Activated effector memory CD4-positive, alpha-beta T cell treated with Interleukin-2 at 50 U/mL for 16 hours (primary cell): ENCODE measurements around the gene MRPS30.
"Not testable (repeated sequence)": the region's sequence is repeated elsewhere in the genome, so short reads cannot be mapped to it uniquely, and the experiment has no call there.

ENCODE experiments used
- DNase-seq: peaks from one replicate; pipeline ENCODE4 v3.0.0-alpha.2; 2020

The MRPS30 gene

DNA sequence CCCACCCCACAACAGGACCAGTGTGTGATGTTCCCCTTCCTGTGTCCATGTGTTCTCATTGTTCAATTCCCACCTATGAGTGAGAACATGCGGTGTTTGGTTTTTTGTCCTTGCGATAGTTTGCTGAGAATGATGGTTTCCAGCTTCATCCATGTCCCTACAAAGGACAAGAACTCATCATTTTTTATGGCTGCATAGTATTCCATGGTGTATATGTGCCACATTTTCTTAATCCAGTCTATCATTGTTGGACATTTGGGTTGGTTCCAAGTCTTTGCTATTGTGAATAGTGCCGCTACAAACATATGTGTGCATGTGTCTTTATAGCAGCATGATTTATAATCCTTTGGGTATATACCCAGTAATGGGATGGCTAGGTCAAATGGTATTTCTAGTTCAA, 15.9 kb downstream of the MRPS30 start:
- DNase-seq = not testable (repeated sequence)

DNA sequence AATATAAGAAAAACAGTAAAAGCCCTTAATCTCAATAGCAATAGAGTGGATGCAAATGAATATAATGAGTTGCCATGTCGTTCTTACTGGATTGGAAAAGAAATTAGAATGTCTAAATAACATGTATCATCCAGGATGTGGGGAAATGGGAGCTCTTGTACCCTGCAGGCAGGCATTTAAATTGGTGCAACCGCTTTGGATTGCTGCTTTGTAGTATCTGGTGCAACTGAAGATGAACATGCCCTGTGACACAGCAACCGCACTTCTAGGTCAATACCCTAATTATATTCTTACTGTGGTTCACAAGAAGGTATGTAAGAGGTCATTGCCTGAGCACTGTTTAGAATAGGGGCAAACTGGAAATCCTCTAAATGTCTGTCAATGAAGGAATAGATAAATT, 18.9 kb downstream of the MRPS30 start:
- DNase-seq = no peak

DNA sequence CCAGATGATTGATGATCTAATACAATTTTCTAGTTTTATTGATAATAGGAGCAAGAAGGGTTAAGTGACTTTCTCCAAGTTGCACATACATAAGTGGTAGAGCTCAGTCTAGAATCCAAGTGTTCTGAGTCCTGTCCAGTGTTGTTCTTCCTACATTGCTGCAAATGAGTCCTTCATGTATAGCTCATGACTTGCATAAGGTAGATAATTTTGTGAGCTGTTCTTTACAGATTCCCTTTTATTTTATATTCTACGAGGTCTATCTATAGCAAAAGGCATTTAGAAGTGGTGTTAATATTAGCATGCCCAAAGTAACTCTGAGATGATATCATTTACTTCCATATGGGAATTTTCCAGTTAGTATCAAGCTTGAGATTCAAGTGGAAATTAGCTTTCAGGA, 20.0 kb downstream of the MRPS30 start:
- no peak for DNase-seq

DNA sequence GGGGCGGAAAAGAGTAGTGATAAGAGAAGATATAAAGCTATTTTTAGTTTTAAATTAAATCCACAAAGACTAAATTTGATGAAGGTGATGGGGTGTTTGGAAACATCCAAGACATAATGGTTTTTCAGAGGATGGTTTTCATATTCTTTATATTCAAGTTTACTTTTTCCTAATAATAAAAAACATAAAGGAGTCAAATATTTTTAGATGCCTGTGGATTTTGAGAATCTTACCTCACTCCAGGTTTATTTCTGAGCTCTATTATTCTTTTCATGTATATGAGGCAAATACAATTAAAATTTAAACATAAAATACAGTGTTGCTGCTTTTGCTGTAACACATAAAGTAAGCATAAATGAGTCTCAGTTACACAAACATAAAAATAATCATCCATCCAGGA, 22.2 kb downstream of the MRPS30 start:
- no peak for DNase-seq

DNA sequence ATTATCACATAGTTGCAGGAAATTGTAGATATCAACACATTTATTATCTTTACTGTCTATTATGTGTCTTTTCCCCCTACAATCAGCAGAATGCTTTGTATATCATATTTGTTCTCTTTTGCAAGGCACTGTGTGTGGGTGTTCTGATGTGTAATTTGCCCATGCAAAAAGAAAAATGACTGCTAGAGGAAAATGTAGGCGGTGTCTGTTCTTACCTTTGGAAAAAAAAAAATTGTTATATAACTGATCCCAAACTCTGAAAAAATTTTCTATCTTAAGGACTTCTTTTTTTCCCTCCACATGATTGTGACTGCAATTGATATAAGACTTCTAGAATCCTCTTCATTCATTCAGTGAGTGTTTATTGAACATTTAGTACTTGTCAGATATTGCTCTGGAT, 24.5 kb downstream of the MRPS30 start:
- no peak for DNase-seq

DNA sequence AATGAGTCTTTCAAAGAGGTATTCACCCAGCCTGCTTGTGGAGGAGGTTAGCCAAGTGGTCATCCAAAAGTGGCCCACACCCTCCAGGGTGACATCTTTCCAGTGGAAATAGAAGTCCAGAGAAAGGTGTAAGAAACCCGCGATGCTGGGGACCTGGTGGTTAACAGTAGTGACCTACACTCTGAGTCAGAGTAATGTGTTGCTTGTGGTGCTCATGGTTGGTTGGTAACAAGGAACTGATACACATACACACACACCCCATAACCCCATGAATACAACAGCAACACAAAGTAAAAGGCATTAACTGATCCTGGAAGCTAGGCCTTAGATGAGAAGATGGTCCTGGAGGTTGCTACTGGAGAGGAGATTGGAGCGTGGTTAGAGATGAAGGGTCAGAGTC, 26.9 kb downstream of the MRPS30 start:
- DNase-seq = no peak

DNA sequence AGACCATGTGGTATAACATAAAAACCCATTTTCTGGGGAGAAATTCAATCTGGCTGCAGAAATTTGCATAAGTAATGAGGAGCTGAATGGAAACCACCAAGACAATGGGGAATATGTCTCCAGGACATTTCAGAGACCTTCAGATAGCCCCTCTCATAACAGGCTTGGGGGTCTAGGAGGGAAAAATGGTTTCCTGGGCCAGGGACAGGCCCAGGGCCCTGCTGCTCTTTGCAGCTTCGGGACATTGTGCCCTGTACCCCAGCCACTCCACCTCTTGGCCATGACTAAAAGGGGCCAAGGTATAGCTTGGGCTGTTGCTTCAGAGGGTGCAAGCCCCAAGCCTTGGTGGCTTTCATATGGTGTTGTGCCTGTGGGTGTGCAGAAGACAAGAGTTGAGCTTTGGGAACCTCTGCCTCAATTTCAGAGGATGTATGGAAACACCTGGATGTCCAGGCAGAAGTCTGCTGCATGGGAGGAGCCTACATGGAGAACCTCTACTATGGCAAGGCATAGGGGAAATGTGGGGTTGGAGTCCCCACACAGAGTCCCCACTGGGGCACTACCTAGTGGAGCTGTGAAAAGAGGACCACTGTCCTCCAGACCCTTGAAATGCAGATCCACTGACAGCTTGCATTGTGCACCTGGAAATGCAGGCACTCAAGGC, 30.4 kb downstream of the MRPS30 start:
- DNase-seq = no peak

DNA sequence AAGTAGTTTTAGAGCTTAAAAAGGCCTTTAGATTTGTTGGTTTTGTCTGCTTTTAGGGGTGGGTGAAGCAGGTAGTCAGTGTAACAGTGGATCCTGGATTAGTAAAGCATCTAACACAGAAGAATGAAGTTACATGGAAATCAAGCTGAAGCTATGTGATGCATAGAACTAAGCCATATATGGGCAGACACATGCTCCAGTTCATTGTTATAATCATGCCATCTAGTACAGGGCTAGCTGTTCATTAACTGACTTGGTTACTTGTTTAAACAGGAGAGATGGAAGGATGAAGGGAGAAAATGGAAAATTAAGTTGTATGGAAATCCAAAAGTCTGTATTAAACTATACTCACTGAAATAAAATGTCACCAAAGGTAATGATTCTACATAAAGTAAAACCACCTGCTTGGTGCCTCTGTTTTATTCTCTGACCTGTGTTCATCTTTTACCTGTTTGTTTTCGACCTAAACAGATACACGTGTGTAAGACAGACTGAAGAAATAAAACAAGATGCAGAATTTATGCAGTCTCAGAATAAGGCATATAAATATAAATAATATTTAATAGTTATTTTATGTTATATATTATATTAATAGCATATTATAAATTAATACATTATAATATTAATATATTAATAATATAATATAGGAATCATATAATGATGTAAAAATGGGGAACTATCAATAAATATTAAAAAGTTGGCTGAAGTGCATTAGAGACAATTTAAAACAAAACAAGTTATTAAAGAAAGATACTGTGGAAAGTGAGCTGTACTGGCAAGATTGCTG, 33.9 kb downstream of the MRPS30 start:
- DNase-seq = no peak

DNA sequence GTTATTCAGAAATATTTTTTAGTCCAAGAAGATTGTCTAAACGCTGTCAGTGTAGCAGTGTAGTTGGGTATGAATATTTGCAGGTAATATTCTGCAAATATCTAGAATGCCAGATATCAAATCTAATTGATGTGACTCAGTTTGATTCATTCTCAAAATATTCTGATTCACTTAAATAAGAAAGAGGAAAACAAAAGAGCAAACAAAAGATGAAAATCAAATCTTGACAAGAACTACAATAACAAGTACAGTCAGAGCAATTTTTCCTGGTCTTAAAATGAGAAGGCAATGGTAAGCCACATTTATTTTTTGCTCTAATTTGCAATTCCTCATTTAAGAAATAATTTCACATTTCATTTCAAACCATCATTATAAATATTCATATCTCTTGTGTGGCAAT, 36.0 kb downstream of the MRPS30 start:
- DNase-seq = no peak

DNA sequence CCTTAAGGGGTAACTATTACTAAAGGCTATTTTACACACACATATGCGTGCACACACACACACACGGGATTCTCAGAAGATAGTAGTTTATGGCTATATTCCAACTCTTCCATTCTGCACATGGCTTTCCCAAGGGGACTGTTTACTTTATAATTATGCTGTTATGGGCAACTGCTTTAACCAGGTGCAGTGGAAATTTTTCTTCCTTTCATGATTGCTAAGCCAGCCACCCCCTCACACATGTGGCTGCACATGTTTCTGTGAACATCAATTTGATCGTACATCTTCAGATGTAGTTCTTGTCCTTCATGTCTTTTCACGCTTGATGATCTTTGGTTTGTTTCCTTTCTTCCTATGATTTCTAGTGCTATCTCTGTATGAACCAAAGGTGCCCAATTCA, 37.0 kb downstream of the MRPS30 start:
- no peak for DNase-seq

DNA sequence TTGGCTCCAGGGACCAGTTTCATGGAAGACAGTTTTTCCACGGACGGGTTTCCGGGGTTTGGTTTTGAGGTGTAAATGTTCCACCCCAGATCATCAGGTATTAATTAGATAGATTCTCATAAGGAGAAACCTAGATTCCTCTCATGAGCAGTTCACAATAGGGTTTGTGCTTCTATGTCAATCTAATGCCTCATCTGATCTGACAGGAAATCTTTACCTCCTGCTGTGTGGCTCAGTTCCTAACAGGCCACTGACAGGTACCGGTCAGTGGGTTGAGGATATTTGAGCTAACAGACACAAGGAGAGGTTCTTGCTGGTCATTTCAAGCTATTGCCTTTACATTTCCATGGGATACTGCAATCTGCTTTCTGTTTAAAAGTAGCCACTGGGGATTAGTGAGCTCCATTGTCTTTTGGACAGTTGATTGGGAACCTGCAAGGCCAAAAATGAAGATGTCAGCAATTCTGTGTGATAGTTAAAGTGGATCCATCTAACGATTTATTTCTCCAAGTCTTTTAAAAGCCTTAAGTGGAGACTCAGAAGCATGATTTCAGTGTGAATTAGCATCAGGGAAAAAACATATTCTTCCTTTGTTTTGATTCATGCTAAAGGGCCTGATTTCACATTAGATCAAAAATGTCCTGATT, 38.6 kb downstream of the MRPS30 start:
- DNase-seq = no peak

DNA sequence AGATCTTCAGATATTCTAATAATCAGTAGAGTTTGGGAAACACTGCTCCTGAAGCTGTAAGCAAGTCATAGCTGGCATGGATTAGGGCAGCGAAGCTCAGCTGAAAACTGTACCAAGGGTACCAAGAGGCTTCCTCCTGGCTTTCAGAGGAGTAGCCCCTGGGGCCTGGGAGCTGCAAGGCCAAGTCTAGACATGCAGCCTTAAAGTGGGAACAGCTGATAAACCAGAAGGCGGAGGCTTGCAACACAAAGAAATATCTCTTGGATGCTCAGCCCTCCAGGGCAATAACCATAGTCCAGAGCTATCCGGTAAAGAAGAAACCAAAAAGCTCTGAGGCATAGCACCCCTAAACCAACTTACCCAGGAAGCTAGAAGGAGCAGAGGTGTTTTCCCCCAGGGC, 51.5 kb downstream of the MRPS30 start:
- no peak for DNase-seq

DNA sequence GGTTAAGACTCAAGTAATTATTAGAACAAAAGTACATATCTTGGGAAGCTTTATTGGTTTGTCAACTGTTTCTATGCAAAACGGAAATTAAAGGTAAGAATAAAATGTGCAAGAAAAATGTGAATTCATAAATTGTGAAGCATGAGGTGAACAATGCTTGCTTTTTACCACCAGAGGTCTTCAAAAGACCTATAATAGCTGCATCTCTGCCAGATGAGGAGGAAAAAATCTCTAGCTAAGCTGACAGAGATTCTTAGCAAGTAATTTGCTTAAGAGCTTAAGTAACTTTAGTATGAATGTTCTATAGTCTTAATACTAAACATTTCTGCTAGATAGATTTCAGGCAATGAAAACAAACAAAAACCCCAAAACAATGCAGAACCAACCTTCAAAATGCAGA, 54.1 kb downstream of the MRPS30 start:
- DNase-seq = no peak
